Epithelial cell of esophagus (primary cell): Measurements from ENCODE around the gene TEX2.

Experiments used
- DNase-seq: peaks from one replicate; pipeline ENCODE4 v3.0.0; 2010; ENCODE audit warnings: low read depth
- H3K4me3 ChIP-seq: 2 replicates; pipeline ENCODE4 v1.5.1; 2011; ENCODE audit warnings: mild to moderate bottlenecking, low read length, control low read depth
- CTCF ChIP-seq: IDR thresholded peaks from 2 replicates; pipeline ENCODE4 v1.5.1; 2011; ENCODE audit warnings: low read depth, mild to moderate bottlenecking, low read length, control low read depth, inconsistent platforms; ENCODE audit not compliant: insufficient read depth; ENCODE audit errors: missing control alignments

Gene TEX2

GRCh38 chr17:64129765-64130558 is 133.1 kb downstream of the TEX2 start, which contains the start of gene ERN1:
ERN1 (minus strand) TSS chr17:64130144; CDS start chr17:64130029, 115 bp downstream.
- DNase-seq: peak; percentile 96
- H3K4me3 ChIP-seq: peak within 1 kb of the TSS; percentile 70
- no peak for TF ChIP-seq CTCF

- peak overlapping the region; percentile 70 for H3K4me3 ChIP-seq
- TF ChIP-seq CTCF: no peak
- DNase-seq: no peak
Measured at GRCh38 chr17:64129515-64129764, 133.6 kb downstream of the TEX2 start.

GRCh38 chr17:64128787-64129514 is 134.1 kb downstream of the TEX2 start:
- peak overlapping the region; percentile 70 for H3K4me3 ChIP-seq
- DNase-seq: peak; percentile 59
- no peak for TF ChIP-seq CTCF

GRCh38 chr17:64126918-64127317 is 136.1 kb downstream of the TEX2 start:
- no peak overlapping the region for H3K4me3 ChIP-seq
- peak; percentile 77 for DNase-seq

GRCh38 chr17:64125937-64126336 is 137.1 kb downstream of the TEX2 start:
- no peak for DNase-seq
- TF ChIP-seq CTCF: no peak
- no peak overlapping the region for H3K4me3 ChIP-seq

More at GRCh38 chr17:64126918-64127317, 136.1 kb downstream of the TEX2 start:
- TF ChIP-seq CTCF: no peak

- TF ChIP-seq CTCF: no peak
- no peak for DNase-seq
- no peak overlapping the region for H3K4me3 ChIP-seq
Measured at GRCh38 chr17:64124609-64125008, 138.5 kb downstream of the TEX2 start.
